ENCODE data around the gene SPAG8. TPM values are rescaled to one million over a fixed set of nuclear protein-coding genes. Genes with fewer than 3 reads are reported as not detected.

SPAG8 gene
- total and polyA plus RNA-seq, 10 of the 15 experiments (the other 5 are each of a cell fraction or from before 2014, with no cell fraction given): 0.40 to 1.1 (median 0.72) TPM

DNA sequence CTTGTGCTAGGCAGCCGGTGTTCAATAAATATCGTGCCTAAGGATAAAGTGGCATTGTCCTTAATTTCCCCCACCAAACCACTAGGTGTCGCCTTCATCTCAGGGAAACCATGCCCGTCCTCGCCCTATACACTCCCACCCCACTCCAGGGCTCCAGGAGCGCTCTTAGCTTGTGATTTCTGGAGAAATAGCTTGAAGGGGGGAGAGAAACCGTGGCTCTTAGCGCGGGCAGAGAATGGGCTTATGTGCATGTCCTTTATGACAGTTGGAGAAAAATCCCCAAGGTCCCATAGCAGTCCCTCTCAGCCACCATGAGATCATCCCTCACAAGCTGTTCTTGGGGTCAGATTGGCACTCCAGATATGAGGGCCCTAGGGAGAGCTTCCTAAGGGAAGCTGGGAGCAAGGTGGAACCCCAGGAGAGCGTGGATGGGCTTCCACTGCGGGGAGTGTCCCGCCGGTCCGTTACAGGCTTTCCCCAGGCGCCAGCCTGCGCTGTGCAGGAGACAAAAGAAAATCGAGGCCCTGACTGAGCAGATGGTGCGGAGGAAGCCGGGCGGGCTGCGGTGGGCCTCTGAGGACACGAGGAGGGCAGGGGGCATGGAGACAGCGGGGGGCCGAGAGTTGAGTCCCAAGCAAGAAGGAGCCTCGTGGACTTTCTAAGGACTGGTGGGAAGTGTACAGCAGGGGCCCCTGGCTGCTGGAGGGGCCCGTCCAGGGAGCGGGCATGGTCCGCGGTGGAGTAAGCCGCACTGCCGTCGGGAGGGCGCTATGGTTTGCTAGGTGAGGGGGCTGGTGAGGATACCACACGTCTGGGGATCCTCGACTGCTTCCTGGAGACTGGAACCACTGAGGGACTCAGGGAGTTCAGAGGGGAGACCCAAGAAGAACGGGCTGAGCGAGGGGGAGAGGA, 21.4 kb downstream of the SPAG8 start:
- no peak overlapping the region for H3K4me2 ChIP-seq (ENCODE audit: control insufficient read depth, insufficient read depth)
- no peak overlapping the region for H3K27ac ChIP-seq (ENCODE audit: control insufficient read depth, insufficient read depth)
- WGBS (ENCODE audit: insufficient coverage, insufficient replicate concordance, low lambda C conversion rate, missing lambda C conversion rate): 64% methylated on average over 35 of the region's 37 CpGs
- no peaks in the 10 kb centered on the region for H3K9me3 ChIP-seq (replicated peaks; ENCODE audit: control insufficient read depth, insufficient read depth, low read length)
- H3K36me3 ChIP-seq (ENCODE audit: control insufficient read depth in 2 of 2, insufficient read depth in 2 of 2, low read length in 1 of 2): peaks cover 0 to 4% of the 10 kb centered on the region in 2 experiments; a peak in 3 of 4 replicates
- FAIRE-seq: peak; percentile 97
- H3K4me1 ChIP-seq (ENCODE audit: control insufficient read depth, insufficient read depth, low read length): no peaks in the 10 kb centered on the region
- no peak overlapping the region for H3K4me3 ChIP-seq
- in situ Hi-C loops (cut with MboI): no loop called here
- ChIA-PET SMC1A (ENCODE audit: uncharacterized antibody, unreplicated experiment) (interaction anchor here (0.6 to 3.1 kb wide), 15 partner anchors 12 to 144 kb away, joined by 3 to 26 read pairs (median 3); partner anchors contain the start of gene SPAG8), POLR2A (interaction anchor here (1.3 kb wide), 1 partner anchor 36 kb away, joined by 3 read pairs; no protein-coding TSS in a partner anchor), CTCF (interaction anchor here (0.6 to 5.1 kb wide), 46 partner anchors 8 to 850 kb away, joined by 3 to 101 read pairs (median 5); partner anchors contain the start of genes CCDC107, HINT2, RMRP and SPAG8), RAD21 (ENCODE audit: unreplicated experiment) (interaction anchor here (0.8 to 2.2 kb wide), 17 partner anchors 21 to 187 kb away, joined by 3 to 26 read pairs (median 5); partner anchors contain the start of genes CCDC107, RMRP and SPAG8)
- no TSS peak for BruUV-seq (replicated peaks)
- H2AFZ ChIP-seq (ENCODE audit: control insufficient read depth, low read depth, low read length): no peak overlapping the region
- no peaks in the 10 kb centered on the region for H3K79me2 ChIP-seq (ENCODE audit: control insufficient read depth, insufficient read depth, low read length)
- DNase-seq (ENCODE audit: low read depth, low spot score): no peak
- H4K20me1 ChIP-seq (ENCODE audit: control insufficient read depth, insufficient read depth): no peaks in the 10 kb centered on the region; the same call in 1 of the 2 replicates
- ATAC-seq: peak; percentile 98
- intact Hi-C loops (cut with micrococcal nuclease; ENCODE audit: unreplicated experiment): loop anchor here (1.0 to 2.0 kb wide), 3 partner anchors 24 to 92 kb away; partner anchors contain the start of gene HINT2
- H3K27me3 ChIP-seq (replicated peaks in 1 of 2; ENCODE audit: control insufficient read depth in 2 of 2, insufficient read depth in 2 of 2, low read length in 1 of 2): no peaks in the 10 kb centered on the region
- no peak overlapping the region for H3K9ac ChIP-seq (ENCODE audit: control insufficient read depth, insufficient read depth, low read length)
- TF ChIP-seq ZNF622 (IDR thresholded peaks at IDR 0.05): no peak
- TF ChIP-seq, protein P1, sequence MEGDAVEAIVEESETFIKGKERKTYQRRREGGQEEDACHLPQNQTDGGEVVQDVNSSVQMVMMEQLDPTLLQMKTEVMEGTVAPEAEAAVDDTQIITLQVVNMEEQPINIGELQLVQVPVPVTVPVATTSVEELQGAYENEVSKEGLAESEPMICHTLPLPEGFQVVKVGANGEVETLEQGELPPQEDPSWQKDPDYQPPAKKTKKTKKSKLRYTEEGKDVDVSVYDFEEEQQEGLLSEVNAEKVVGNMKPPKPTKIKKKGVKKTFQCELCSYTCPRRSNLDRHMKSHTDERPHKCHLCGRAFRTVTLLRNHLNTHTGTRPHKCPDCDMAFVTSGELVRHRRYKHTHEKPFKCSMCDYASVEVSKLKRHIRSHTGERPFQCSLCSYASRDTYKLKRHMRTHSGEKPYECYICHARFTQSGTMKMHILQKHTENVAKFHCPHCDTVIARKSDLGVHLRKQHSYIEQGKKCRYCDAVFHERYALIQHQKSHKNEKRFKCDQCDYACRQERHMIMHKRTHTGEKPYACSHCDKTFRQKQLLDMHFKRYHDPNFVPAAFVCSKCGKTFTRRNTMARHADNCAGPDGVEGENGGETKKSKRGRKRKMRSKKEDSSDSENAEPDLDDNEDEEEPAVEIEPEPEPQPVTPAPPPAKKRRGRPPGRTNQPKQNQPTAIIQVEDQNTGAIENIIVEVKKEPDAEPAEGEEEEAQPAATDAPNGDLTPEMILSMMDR (IDR thresholded peaks at IDR 0.05 in 2 of 3, conservative IDR thresholded peaks at IDR 0.05 in 1 of 3; ENCODE audit: control insufficient read depth in 2 of 3, extremely low read depth in 1 of 3, insufficient read depth in 1 of 3, low read depth in 3 of 3, low read length in 3 of 3): peak; percentile 84 to 94 (median 91)
- TF ChIP-seq, protein P2, sequence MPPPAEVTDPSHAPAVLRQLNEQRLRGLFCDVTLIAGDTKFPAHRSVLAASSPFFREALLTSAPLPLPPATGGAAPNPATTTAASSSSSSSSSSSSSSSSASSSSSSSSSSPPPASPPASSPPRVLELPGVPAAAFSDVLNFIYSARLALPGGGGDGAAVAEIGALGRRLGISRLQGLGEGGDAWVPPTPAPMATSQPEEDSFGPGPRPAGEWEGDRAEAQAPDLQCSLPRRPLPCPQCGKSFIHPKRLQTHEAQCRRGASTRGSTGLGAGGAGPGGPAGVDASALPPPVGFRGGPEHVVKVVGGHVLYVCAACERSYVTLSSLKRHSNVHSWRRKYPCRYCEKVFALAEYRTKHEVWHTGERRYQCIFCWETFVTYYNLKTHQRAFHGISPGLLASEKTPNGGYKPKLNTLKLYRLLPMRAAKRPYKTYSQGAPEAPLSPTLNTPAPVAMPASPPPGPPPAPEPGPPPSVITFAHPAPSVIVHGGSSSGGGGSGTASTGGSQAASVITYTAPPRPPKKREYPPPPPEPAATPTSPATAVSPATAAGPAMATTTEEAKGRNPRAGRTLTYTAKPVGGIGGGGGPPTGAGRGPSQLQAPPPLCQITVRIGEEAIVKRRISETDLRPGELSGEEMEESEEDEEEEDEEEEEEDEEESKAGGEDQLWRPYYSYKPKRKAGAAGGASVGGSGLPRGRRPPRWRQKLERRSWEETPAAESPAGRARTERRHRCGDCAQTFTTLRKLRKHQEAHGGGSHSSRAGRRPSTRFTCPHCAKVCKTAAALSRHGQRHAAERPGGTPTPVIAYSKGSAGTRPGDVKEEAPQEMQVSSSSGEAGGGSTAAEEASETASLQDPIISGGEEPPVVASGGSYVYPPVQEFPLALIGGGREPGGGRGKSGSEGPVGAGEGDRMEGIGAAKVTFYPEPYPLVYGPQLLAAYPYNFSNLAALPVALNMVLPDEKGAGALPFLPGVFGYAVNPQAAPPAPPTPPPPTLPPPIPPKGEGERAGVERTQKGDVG (CRISPR knock-in tag; IDR thresholded peaks at IDR 0.05): no peak
- TF ChIP-seq RAD21 (IDR thresholded peaks at IDR 0.05; ENCODE audit: insufficient read depth, low read depth, low read length): peak; percentile 83
- TF ChIP-seq TARDBP (IDR thresholded peaks at IDR 0.05; ENCODE audit: borderline replicate concordance): no peak
- TF ChIP-seq, protein P3, sequence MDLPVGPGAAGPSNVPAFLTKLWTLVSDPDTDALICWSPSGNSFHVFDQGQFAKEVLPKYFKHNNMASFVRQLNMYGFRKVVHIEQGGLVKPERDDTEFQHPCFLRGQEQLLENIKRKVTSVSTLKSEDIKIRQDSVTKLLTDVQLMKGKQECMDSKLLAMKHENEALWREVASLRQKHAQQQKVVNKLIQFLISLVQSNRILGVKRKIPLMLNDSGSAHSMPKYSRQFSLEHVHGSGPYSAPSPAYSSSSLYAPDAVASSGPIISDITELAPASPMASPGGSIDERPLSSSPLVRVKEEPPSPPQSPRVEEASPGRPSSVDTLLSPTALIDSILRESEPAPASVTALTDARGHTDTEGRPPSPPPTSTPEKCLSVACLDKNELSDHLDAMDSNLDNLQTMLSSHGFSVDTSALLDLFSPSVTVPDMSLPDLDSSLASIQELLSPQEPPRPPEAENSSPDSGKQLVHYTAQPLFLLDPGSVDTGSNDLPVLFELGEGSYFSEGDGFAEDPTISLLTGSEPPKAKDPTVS (IDR thresholded peaks at IDR 0.05; ENCODE audit: low read depth, low read length): no peak
- no peak for TF ChIP-seq NFXL1 (IDR thresholded peaks at IDR 0.05; ENCODE audit: borderline replicate concordance)
- TF ChIP-seq SREBF2 (IDR thresholded peaks at IDR 0.05; ENCODE audit: low read length): no peak
- TF ChIP-seq EED (IDR thresholded peaks at IDR 0.05; ENCODE audit: low read depth): peak; percentile 19; the same call in 1 of the 2 replicates
- TF ChIP-seq FOS (IDR thresholded peaks at IDR 0.05; ENCODE audit: borderline replicate concordance, extremely low read depth, insufficient read length): no peak
- TF ChIP-seq YY1 (IDR thresholded peaks at IDR 0.05; ENCODE audit: low read depth, low read length): 0 out of 2 replicates have a peak, but pooled peaks have one; percentile 44
- TF ChIP-seq ZBED1 (IDR thresholded peaks at IDR 0.05; ENCODE audit: borderline replicate concordance): no peak
- no peak for TF ChIP-seq SRF (IDR thresholded peaks at IDR 0.05; ENCODE audit: low read depth in 2 of 2, low read length in 2 of 2)
- no peak for TF ChIP-seq CHD2 (IDR thresholded peaks at IDR 0.05; ENCODE audit: borderline replicate concordance, low read depth, low read length)
- TF ChIP-seq CBFB (IDR thresholded peaks at IDR 0.05; ENCODE audit: low read depth): no peak
- peak; percentile 65 for TF ChIP-seq SMC3 (IDR thresholded peaks at IDR 0.05; ENCODE audit: borderline replicate concordance, low read length)

Data from GM12878 (cell line).